GM12878 (cell line): ENCODE data around the gene MARS2. TPM values are rescaled to one million over a fixed set of nuclear protein-coding genes. Genes with fewer than 3 reads are reported as not detected.
"Not testable (repeated sequence)": the region's sequence is repeated elsewhere in the genome, so short reads cannot be mapped to it uniquely, and the experiment has no call there.

Source experiments
- ATAC-seq: fragments of 200-7000 bp; cut with Tn5 transposase; 3 replicates; pipeline ENCODE4 v1.9.1; 2020; ENCODE audit warnings: mild to moderate bottlenecking, moderate library complexity
- BruUV-seq: library from RNA; stranded (reverse); fragments of 400-500 nt; replicated peaks from 2 replicates; lab custom pipeline; 2021; lab: Mats Ljungman, UMichigan
- CTCF ChIA-PET: fragments of 300-600 bp; sonication (Branson Sonifier 250); formaldehyde crosslinking; extraction: SDS; loops from one replicate; lab custom pipeline; 2021; ENCODE audit warnings: inconsistent platforms; lab: Yijun Ruan, JAX
- POLR2A ChIA-PET: fragments of 350-600 bp; formaldehyde crosslinking; extraction: SDS; loops from one replicate; lab custom pipeline; 2021; ENCODE audit warnings: inconsistent platforms; lab: Charles Lee
- RAD21 ChIA-PET: fragments of 300-600 bp; sonication (Branson Sonifier 250); formaldehyde crosslinking; loops from one replicate; lab custom pipeline; 2023; ENCODE audit warnings: antibody characterized with exemption; ENCODE audit not compliant: unreplicated experiment; lab: Charles Lee
- SMC1A ChIA-PET: fragments of 300-600 bp; sonication (Branson Sonifier 250); formaldehyde crosslinking; loops from one replicate; lab custom pipeline; 2023; ENCODE audit not compliant: unreplicated experiment, uncharacterized antibody; lab: Charles Lee
- DNase-seq: peaks from one replicate; pipeline ENCODE4 v3.0.0-alpha.2; 2011; ENCODE audit warnings: low read depth, low spot score
- FAIRE-seq: peaks from 3 replicates; lab custom pipeline; 2011; peaks lifted over from hg19 to GRCh38; lab: Jason Lieb, UNC
- H2AFZ ChIP-seq: 2 replicates; pipeline ENCODE4 v1.6.0; 2011; ENCODE audit warnings: low read depth, low read length, control low read depth; ENCODE audit not compliant: control insufficient read depth
- H3K27ac ChIP-seq: 2 replicates; pipeline ENCODE4 v1.5.1; 2011; ENCODE audit warnings: control low read depth; ENCODE audit not compliant: control insufficient read depth, insufficient read depth
- H3K27me3 ChIP-seq, 2 experiments: replicated peaks in 1 of 2; 2 replicates each; pipeline versions ENCODE4 v1.6.0 to v1.6.1; 2011; ENCODE audit warnings: low read length in 1 of 2; ENCODE audit not compliant: control insufficient read depth in 2 of 2, insufficient read depth in 2 of 2
- H3K36me3 ChIP-seq, 2 experiments: 2 replicates each; pipeline ENCODE4 v1.5.1; 2011; ENCODE audit warnings: low read length in 1 of 2; ENCODE audit not compliant: control insufficient read depth in 2 of 2, insufficient read depth in 2 of 2
- H3K4me1 ChIP-seq: 2 replicates; pipeline ENCODE4 v1.6.1; 2011; ENCODE audit warnings: mild to moderate bottlenecking, low read length, moderate library complexity, mixed read lengths; ENCODE audit not compliant: control insufficient read depth, insufficient read depth
- H3K4me2 ChIP-seq: 2 replicates; pipeline ENCODE4 v1.6.0; 2011; ENCODE audit warnings: control low read depth; ENCODE audit not compliant: control insufficient read depth, insufficient read depth
- H3K4me3 ChIP-seq: fragments of 200-600 bp; sonication (generic); 2 replicates; pipeline ENCODE4 v1.5.1; 2016
- H3K79me2 ChIP-seq: 2 replicates; pipeline ENCODE4 v1.6.0; 2011; ENCODE audit warnings: low read length; ENCODE audit not compliant: control insufficient read depth, insufficient read depth
- H3K9ac ChIP-seq: 2 replicates; pipeline ENCODE4 v1.8.0; 2011; ENCODE audit warnings: low read length, control low read depth, mixed read lengths; ENCODE audit not compliant: control insufficient read depth, insufficient read depth
- H3K9me3 ChIP-seq: replicated peaks from 3 replicates; pipeline ENCODE4 v1.5.1; 2011; ENCODE audit warnings: mild to moderate bottlenecking, low read length; ENCODE audit not compliant: control insufficient read depth, insufficient read depth
- H4K20me1 ChIP-seq: 2 replicates; pipeline ENCODE4 v1.6.0; 2011; ENCODE audit not compliant: control insufficient read depth, insufficient read depth
- ATF3 ChIP-seq: IDR thresholded peaks from 2 replicates; pipeline ENCODE4 v1.6.1; 2011; ENCODE audit warnings: low read depth, mild to moderate bottlenecking, low read length, moderate library complexity, borderline replicate concordance; ENCODE audit errors: extremely low read depth
- BCL3 ChIP-seq: IDR thresholded peaks from 2 replicates; pipeline ENCODE4 v1.6.1; 2011; ENCODE audit warnings: borderline replicate concordance, low read depth, mild to moderate bottlenecking, moderate library complexity, low read length; ENCODE audit not compliant: insufficient read depth, poor library complexity, severe bottlenecking
- EP300 ChIP-seq, 2 experiments: fragments of 150-350 bp in 1 of 2; IDR thresholded peaks; 2 replicates each; pipeline ENCODE4 v1.6.1; 2011 to 2012; ENCODE audit warnings: low read depth in 2 of 2, low read length in 2 of 2, borderline replicate concordance in 1 of 2, improper control_type of control experiment in 1 of 2, inconsistent platforms in 1 of 2; ENCODE audit not compliant: control insufficient read depth in 1 of 2
- ESRRA ChIP-seq: IDR thresholded peaks from 2 replicates; pipeline ENCODE4 v1.6.1; 2012; ENCODE audit warnings: mild to moderate bottlenecking, low read length, improper control_type of control experiment
- GATAD2B ChIP-seq: fragments of 450-650 bp; conservative IDR thresholded peaks from 2 replicates; pipeline ENCODE4 v1.6.1; 2017; ENCODE audit warnings: low read depth, mild to moderate bottlenecking, moderate library complexity
- MTA3 ChIP-seq: IDR thresholded peaks from 2 replicates; pipeline ENCODE4 v1.6.1; 2012; ENCODE audit warnings: low read length, inconsistent platforms, borderline replicate concordance
- NR2C1 ChIP-seq: fragments of 450-650 bp; IDR thresholded peaks from 2 replicates; pipeline ENCODE4 v1.6.1; 2017; ENCODE audit warnings: antibody characterized with exemption, mild to moderate bottlenecking, moderate library complexity
- RAD21 ChIP-seq: IDR thresholded peaks from 2 replicates; pipeline ENCODE4 v1.6.1; 2011; ENCODE audit warnings: mild to moderate bottlenecking, low read depth, low read length, moderate library complexity; ENCODE audit not compliant: insufficient read depth
- RBBP5 ChIP-seq: fragments of 200-600 bp; sonication (generic); conservative IDR thresholded peaks from 2 replicates; pipeline ENCODE4 v1.6.1; 2016
- TARDBP ChIP-seq: IDR thresholded peaks from 2 replicates; pipeline ENCODE4 v1.6.1; 2016; ENCODE audit warnings: borderline replicate concordance
- TCF7 ChIP-seq: IDR thresholded peaks from 2 replicates; pipeline ENCODE4 v1.6.1; 2014; ENCODE audit warnings: antibody characterized with exemption, borderline replicate concordance
- WGBS: methylation state at CpG from one replicate; pipeline ENCODE4 v1.1.6; 2016; ENCODE audit warnings: low lambda C conversion rate; ENCODE audit not compliant: insufficient replicate concordance, insufficient coverage; ENCODE audit errors: missing lambda C conversion rate; 5-methylcytosine and 5-hydroxymethylcytosine counted together
- in situ Hi-C: fragments of 300-500 bp; cut with MboI; formaldehyde crosslinking; loops from 9 replicates; pipeline ENCODE4 v1.14.3; 2018; ENCODE audit warnings: mixed read lengths
- intact Hi-C: fragments of 100-400 bp; cut with micrococcal nuclease; formaldehyde crosslinking; loops from one replicate; pipeline ENCODE4 v1.14.2; 2022; ENCODE audit not compliant: unreplicated experiment
- polyA plus RNA-seq, 11 experiments: library from polyadenylated mRNA; depleted of rRNA in 4 of 11; unstranded in 6 of 11; stranded (reverse) in 5 of 11; fragments of >200 nt; fragmentation: Nextera tagmentation in 4 of 11; fragmentation: Illumina TruSeq in 1 of 11; extraction: Ambion mirVana in 4 of 11; extraction: Trizol in 1 of 11; gene quantifications; 1 replicate in 1 of 11; 2 replicates in 10 of 11; pipeline versions ENCODE4 v1.2.1 to v1.2.3, GENCODE V29; 2011 to 2016; ENCODE audit warnings: inconsistent platforms in 2 of 11, missing spikeins in 2 of 11, low read depth in 1 of 11
- total RNA-seq, 4 experiments: library from RNA; depleted of rRNA in 3 of 4; stranded (reverse); fragments of >200 nt in 3 of 4; fragmentation: Illumina TruSeq in 1 of 4; extraction: Trizol in 1 of 4; gene quantifications; 2 replicates each; pipeline versions ENCODE4 v1.2.1 to v1.2.3, GENCODE V29; 2013 to 2021

Gene MARS2
- total and polyA plus RNA-seq, 10 of the 15 experiments (the other 5 are each of a cell fraction or from before 2014, with no cell fraction given), result 4.0 to 22.7 (median 18.5) TPM

- no peaks in the 10 kb centered on the region for H3K9me3 ChIP-seq
- no peaks in the 10 kb centered on the region for H3K27me3 ChIP-seq
- H3K79me2 ChIP-seq, result no peaks in the 10 kb centered on the region
- H2AFZ ChIP-seq, result no peak overlapping the region
- in situ Hi-C loops, result no loop called here
- H3K4me1 ChIP-seq, result no peaks in the 10 kb centered on the region
- DNase-seq, result no peak
- no peak overlapping the region for H3K27ac ChIP-seq
- H4K20me1 ChIP-seq, result no peaks in the 10 kb centered on the region
- POLR2A ChIA-PET, result no interaction called here
- H3K9ac ChIP-seq, result no peak overlapping the region
- intact Hi-C loops, result no loop called here
- H3K4me2 ChIP-seq, result no peak overlapping the region
- no peak for FAIRE-seq
- CTCF ChIA-PET, result no interaction called here
- H3K4me3 ChIP-seq, result no peak overlapping the region
- TF ChIP-seq RAD21, result no peak
- TF ChIP-seq ATF3, result no peak
- TF ChIP-seq ESRRA, result no peak
- no peak for TF ChIP-seq MTA3
- TF ChIP-seq BCL3, result no peak
- no peak for TF ChIP-seq NR2C1
- no peak for TF ChIP-seq TARDBP
- TF ChIP-seq EP300 (IDR thresholded peaks at IDR 0.05; ENCODE audit: borderline replicate concordance in 1 of 2, control insufficient read depth in 1 of 2, low read depth in 2 of 2, low read length in 2 of 2), result no peak
- no peak for TF ChIP-seq RBBP5
- no peak for TF ChIP-seq TCF7
- TF ChIP-seq GATAD2B, result no peak
- ATAC-seq, result no peak
- BruUV-seq, result no TSS peak
- no peaks in the 10 kb centered on the region for H3K36me3 ChIP-seq
- RAD21 ChIA-PET, result no interaction called here
- SMC1A ChIA-PET, result no interaction called here
Observed at GRCh38 chr2:197727011-197727410, 21.8 kb downstream of the MARS2 start.

- H3K4me3 ChIP-seq, ATAC-seq, RAD21 ChIA-PET, in situ Hi-C loops, H3K79me2 ChIP-seq, H2AFZ ChIP-seq, POLR2A ChIA-PET, H3K9me3 ChIP-seq, H3K9ac ChIP-seq, H3K4me2 ChIP-seq, SMC1A ChIA-PET, FAIRE-seq, DNase-seq, CTCF ChIA-PET, H3K27me3 ChIP-seq, H3K36me3 ChIP-seq, H3K27ac ChIP-seq, H4K20me1 ChIP-seq, H3K4me1 ChIP-seq, BruUV-seq, intact Hi-C loops: not testable (repeated sequence)
- 89% methylated on average over 26 of the region's 32 CpGs for WGBS
Observed at GRCh38 chr2:197728555-197729544, 23.7 kb downstream of the MARS2 start.
